Neural cell (in vitro differentiated cells): ENCODE measurements around the gene ROBO4. TPM values are rescaled to one million over a fixed set of nuclear protein-coding genes. Genes with fewer than 3 reads are reported as not detected.
A peak's percentile ranks its signal among the peaks of the same experiment; 100 is the strongest.

ENCODE experiments used
- H2AFZ ChIP-seq: fragments of 200-600, 300-800 bp; sonication (generic), shearing (Covaris generic); 2 replicates; pipeline ENCODE4 v1.6.0; 2014; ENCODE audit warnings: low read depth, mild to moderate bottlenecking, antibody characterized with exemption, low read length, moderate library complexity
- H3F3A ChIP-seq: fragments of 200-600 bp; shearing (Covaris generic); 2 replicates; pipeline ENCODE4 v1.6.1; 2016; ENCODE audit warnings: mild to moderate bottlenecking, moderate library complexity, mixed read lengths, antibody characterized with exemption, low read length; ENCODE audit not compliant: insufficient read depth, poor library complexity, severe bottlenecking
- H3K27ac ChIP-seq: fragments of 200-600, 300-800 bp; sonication (generic), shearing (Covaris generic); 2 replicates; pipeline ENCODE4 v1.5.1; 2014; ENCODE audit warnings: mild to moderate bottlenecking, low read length, moderate library complexity
- H3K27me3 ChIP-seq: fragments of 300-800, 200-600 bp; sonication (generic), shearing (Covaris generic); 2 replicates; pipeline ENCODE4 v1.6.0; 2014; ENCODE audit warnings: mild to moderate bottlenecking, low read depth, low read length, moderate library complexity; ENCODE audit not compliant: insufficient read depth
- H3K36me3 ChIP-seq: fragments of 300-800, 200-600 bp; sonication (generic), shearing (Covaris generic); 2 replicates; pipeline ENCODE4 v1.5.1; 2014; ENCODE audit warnings: mild to moderate bottlenecking, antibody characterized with exemption, low read length, moderate library complexity; ENCODE audit not compliant: insufficient read depth
- H3K4me2 ChIP-seq: fragments of 300-800, 200-600 bp; sonication (generic), shearing (Covaris generic); 2 replicates; pipeline ENCODE4 v1.6.0; 2014; ENCODE audit warnings: mild to moderate bottlenecking, low read length
- H3K4me3 ChIP-seq: fragments of 300-800, 200-600 bp; sonication (generic), shearing (Covaris generic); 2 replicates; pipeline ENCODE4 v1.5.1; 2014; ENCODE audit warnings: mild to moderate bottlenecking, low read length, moderate library complexity
- H3K79me2 ChIP-seq: fragments of 200-600 bp; shearing (Covaris generic); replicated peaks from 2 replicates; pipeline ENCODE4 v1.6.0; 2014; ENCODE audit warnings: mild to moderate bottlenecking, low read length, moderate library complexity; ENCODE audit not compliant: insufficient read depth
- H3K9ac ChIP-seq: fragments of 300-800, 200-600 bp; sonication (generic), shearing (Covaris generic); 2 replicates; pipeline ENCODE4 v1.6.1; 2016; ENCODE audit warnings: mild to moderate bottlenecking, low read length, mixed read lengths
- H3K9me2 ChIP-seq: fragments of 200-600 bp; shearing (Covaris generic); 2 replicates; pipeline ENCODE4 v1.6.1; 2016; ENCODE audit warnings: mild to moderate bottlenecking, low read length, mixed read lengths; ENCODE audit not compliant: insufficient read depth
- H3K9me3 ChIP-seq: fragments of 200-600, 300-800 bp; sonication (generic), shearing (Covaris generic); 2 replicates; pipeline ENCODE4 v1.6.1; 2016; ENCODE audit warnings: mild to moderate bottlenecking, mixed run types, low read length, moderate library complexity, mixed read lengths
- H4K20me1 ChIP-seq: fragments of 200-600 bp; shearing (Covaris generic); 2 replicates; pipeline ENCODE4 v1.6.1; 2016; ENCODE audit warnings: mild to moderate bottlenecking, mixed run types; ENCODE audit not compliant: insufficient read depth
- CTCF ChIP-seq: fragments of 450-650 bp; IDR thresholded peaks from 2 replicates; pipeline ENCODE4 v1.5.1; 2014; ENCODE audit warnings: antibody characterized with exemption, mild to moderate bottlenecking, moderate library complexity; ENCODE audit not compliant: poor library complexity, severe bottlenecking
- EP300 ChIP-seq: fragments of 450-650 bp; conservative IDR thresholded peaks from 2 replicates; pipeline ENCODE4 v1.6.1; 2014; ENCODE audit warnings: antibody characterized with exemption, mild to moderate bottlenecking, moderate library complexity; ENCODE audit not compliant: poor library complexity, severe bottlenecking
- EZH2 ChIP-seq: fragments of 200-600, 300-800 bp; shearing (Covaris generic), sonication (generic); IDR thresholded peaks from 2 replicates; pipeline ENCODE4 v1.6.1; 2014; ENCODE audit warnings: antibody characterized with exemption, low read length, borderline replicate concordance, mild to moderate bottlenecking; ENCODE audit not compliant: insufficient read depth, poor library complexity, severe bottlenecking
- MXI1 ChIP-seq: fragments of 450-650 bp; conservative IDR thresholded peaks from 2 replicates; pipeline ENCODE4 v1.6.1; 2014; ENCODE audit warnings: antibody characterized with exemption, mild to moderate bottlenecking; ENCODE audit not compliant: poor library complexity, severe bottlenecking
- POLR2AphosphoS5 ChIP-seq: IDR thresholded peaks from 2 replicates; pipeline ENCODE4 v1.6.1; 2012
- RAD21 ChIP-seq: fragments of 450-650 bp; conservative IDR thresholded peaks from 2 replicates; pipeline ENCODE4 v1.6.1; 2014; ENCODE audit warnings: antibody characterized with exemption, mild to moderate bottlenecking, moderate library complexity
- SMC3 ChIP-seq: fragments of 450-650 bp; conservative IDR thresholded peaks from 2 replicates; pipeline ENCODE4 v1.6.1; 2014; ENCODE audit warnings: antibody characterized with exemption, mild to moderate bottlenecking, moderate library complexity; ENCODE audit not compliant: poor library complexity
- TAF1 ChIP-seq: IDR thresholded peaks from 2 replicates; pipeline ENCODE4 v1.6.1; 2012; ENCODE audit warnings: low read depth
- polyA plus RNA-seq: library from polyadenylated mRNA; depleted of rRNA; stranded (reverse); fragments of >200 nt; gene quantifications from 2 replicates; pipeline ENCODE4 v1.2.3, GENCODE V29; 2014
- TF ChIP-seq, protein P1 (sequence below): IDR thresholded peaks from 2 replicates; pipeline ENCODE4 v1.6.1; 2012; ENCODE audit warnings: borderline replicate concordance

The ROBO4 gene
- polyA plus RNA-seq, 1 donor from 2014 or later = not detected

DNA sequence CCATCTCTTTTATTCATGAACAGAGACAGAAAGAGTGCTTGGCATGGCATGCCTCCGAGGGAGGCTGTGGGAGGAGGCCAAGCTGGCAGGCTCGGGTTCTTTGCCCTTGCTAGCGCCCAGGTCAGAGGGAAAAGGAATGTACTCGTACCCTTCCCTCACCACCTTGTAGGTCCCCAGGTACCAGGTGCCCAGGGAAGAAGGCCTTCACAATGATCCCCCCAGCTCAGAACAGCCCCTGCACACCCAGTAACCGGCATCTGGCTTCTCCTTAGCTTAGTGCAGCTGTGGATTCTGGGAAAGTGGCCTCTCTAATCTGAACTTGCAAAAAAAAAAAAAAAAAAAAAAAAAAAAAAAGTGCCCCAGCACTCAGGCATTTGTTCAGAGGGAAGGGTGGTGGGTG is 22.7 kb upstream of the ROBO4 start:
- H3K27me3 ChIP-seq = peaks cover 18% of the 10 kb centered on the region
- H3K9me2 ChIP-seq = no peaks in the 10 kb centered on the region
- H3K9ac ChIP-seq = no peak overlapping the region
- no peaks in the 10 kb centered on the region for H3K36me3 ChIP-seq
- H3K79me2 ChIP-seq = no peaks in the 10 kb centered on the region
- H3F3A ChIP-seq = no peaks in the 10 kb centered on the region
- peak overlapping the region; percentile 63 for H3K4me3 ChIP-seq
- no peak for TF ChIP-seq MXI1
- TF ChIP-seq POLR2AphosphoS5 = no peak
- TF ChIP-seq TAF1 = no peak
- TF ChIP-seq SMC3 = no peak
- no peak for TF ChIP-seq EZH2
- no peak for TF ChIP-seq RAD21
- TF ChIP-seq, protein P1, sequence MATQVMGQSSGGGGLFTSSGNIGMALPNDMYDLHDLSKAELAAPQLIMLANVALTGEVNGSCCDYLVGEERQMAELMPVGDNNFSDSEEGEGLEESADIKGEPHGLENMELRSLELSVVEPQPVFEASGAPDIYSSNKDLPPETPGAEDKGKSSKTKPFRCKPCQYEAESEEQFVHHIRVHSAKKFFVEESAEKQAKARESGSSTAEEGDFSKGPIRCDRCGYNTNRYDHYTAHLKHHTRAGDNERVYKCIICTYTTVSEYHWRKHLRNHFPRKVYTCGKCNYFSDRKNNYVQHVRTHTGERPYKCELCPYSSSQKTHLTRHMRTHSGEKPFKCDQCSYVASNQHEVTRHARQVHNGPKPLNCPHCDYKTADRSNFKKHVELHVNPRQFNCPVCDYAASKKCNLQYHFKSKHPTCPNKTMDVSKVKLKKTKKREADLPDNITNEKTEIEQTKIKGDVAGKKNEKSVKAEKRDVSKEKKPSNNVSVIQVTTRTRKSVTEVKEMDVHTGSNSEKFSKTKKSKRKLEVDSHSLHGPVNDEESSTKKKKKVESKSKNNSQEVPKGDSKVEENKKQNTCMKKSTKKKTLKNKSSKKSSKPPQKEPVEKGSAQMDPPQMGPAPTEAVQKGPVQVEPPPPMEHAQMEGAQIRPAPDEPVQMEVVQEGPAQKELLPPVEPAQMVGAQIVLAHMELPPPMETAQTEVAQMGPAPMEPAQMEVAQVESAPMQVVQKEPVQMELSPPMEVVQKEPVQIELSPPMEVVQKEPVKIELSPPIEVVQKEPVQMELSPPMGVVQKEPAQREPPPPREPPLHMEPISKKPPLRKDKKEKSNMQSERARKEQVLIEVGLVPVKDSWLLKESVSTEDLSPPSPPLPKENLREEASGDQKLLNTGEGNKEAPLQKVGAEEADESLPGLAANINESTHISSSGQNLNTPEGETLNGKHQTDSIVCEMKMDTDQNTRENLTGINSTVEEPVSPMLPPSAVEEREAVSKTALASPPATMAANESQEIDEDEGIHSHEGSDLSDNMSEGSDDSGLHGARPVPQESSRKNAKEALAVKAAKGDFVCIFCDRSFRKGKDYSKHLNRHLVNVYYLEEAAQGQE = no peak
- TF ChIP-seq CTCF = no peak
- no peak for TF ChIP-seq EP300
- H4K20me1 ChIP-seq = no peaks in the 10 kb centered on the region
- no peak overlapping the region for H2AFZ ChIP-seq
- H3K9me3 ChIP-seq = no peaks in the 10 kb centered on the region
- H3K4me2 ChIP-seq = no peak overlapping the region
- H3K27ac ChIP-seq = no peak overlapping the region

DNA sequence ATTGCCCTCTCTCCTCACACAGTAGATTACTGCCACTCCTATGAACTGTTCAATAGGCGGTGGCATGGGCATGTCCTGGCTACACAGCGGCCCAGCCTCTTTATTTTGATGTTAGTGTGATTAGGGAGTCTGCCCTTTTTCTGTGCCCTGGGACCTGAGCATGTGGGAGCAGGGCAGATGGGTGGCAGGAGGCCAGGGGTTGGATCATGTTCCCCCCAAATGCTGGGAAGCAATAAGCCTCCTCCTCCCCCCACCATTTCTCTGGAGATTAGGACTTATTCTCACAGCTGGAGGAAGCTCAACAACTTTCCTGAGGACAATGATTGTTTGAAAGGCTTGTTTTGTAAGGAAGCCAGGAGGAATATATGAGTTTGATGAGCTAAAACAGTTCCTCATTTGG is 22.2 kb upstream of the ROBO4 start:
- no peak overlapping the region for H3K9ac ChIP-seq
- H3K36me3 ChIP-seq = no peaks in the 10 kb centered on the region
- no peaks in the 10 kb centered on the region for H3K79me2 ChIP-seq
- H3F3A ChIP-seq = no peaks in the 10 kb centered on the region
- TF ChIP-seq TAF1 (no peak), EP300 (no peak), CTCF (no peak), SMC3 (no peak), RAD21 (no peak), EZH2 (no peak), MXI1 (no peak)
- TF ChIP-seq, protein P1 = no peak
- H3K4me2 ChIP-seq = no peak overlapping the region
- H3K4me3 ChIP-seq = no peak overlapping the region
- H2AFZ ChIP-seq = no peak overlapping the region
- H3K27ac ChIP-seq = no peak overlapping the region
- no peaks in the 10 kb centered on the region for H3K9me2 ChIP-seq
- no peaks in the 10 kb centered on the region for H4K20me1 ChIP-seq
- H3K9me3 ChIP-seq = no peaks in the 10 kb centered on the region
- peaks cover 18% of the 10 kb centered on the region for H3K27me3 ChIP-seq
